Erythroblast (primary cell): Measurements from ENCODE around the gene NFAT5.
"Not testable (repeated sequence)": the region's sequence is repeated elsewhere in the genome, so short reads cannot be mapped to it uniquely, and the experiment has no call there.

Experiments
- GATA1 ChIP-seq: IDR thresholded peaks from 2 replicates; pipeline ENCODE4 v1.6.1; 2011; ENCODE audit warnings: low read depth, mild to moderate bottlenecking, control low read depth, low read length, moderate library complexity
- POLR2A ChIP-seq: IDR thresholded peaks from 2 replicates; pipeline ENCODE4 v1.6.1; 2011; ENCODE audit warnings: mild to moderate bottlenecking, low read length

DNA sequence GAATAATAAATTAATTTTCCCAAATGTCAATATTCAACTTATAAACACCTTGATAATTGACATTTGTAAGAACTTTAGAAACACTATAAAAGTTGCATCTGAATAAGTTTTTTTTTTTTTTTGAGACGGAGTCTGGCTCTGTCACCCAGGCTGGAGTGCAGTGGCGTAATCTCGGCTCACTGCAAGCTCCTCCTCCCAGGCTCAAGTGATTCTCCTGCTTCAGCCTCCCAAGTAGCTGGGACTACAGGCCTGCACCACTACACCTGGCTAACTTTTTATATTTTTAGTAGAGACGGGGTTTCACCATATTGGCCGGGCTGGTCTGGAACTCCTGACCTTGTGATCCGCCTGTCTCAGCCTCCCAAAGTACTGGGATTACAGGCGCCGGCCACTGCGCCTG lies 13.0 kb downstream of the NFAT5 start:
- not testable (repeated sequence) for TF ChIP-seq POLR2A, GATA1
